ENCODE results near the gene ENOX2. TPM values are rescaled to one million over a fixed set of nuclear protein-coding genes. Genes with fewer than 3 reads are reported as not detected.

Gene ENOX2
- polyA plus RNA-seq, 3 donors: 6.8 to 22.1 (median 14.7) TPM

DNA sequence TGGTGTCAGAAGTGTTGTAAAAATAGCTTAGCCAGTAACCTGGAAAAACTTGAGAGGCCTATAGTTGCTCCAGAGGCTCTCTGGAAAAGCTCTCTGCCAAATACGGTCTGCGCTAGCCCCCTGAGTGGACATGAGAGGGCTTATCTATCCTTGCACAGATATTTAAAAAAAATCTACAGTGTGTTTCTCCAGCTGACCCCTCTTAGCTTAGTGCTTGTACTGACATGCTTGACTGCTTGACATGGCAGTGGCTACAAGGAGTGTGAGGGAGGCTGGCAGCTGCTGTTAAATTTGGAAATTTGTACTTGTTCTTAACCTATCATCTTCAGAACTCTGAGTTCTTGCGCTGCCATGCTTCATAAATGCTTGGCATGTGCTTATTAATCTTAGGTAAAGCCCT is 272.0 kb downstream of the ENOX2 start:
- no peak overlapping the region for H3K4me3 ChIP-seq (replicated peaks in 1 of 3; ENCODE audit: low read depth in 2 of 3, low read length in 3 of 3)
- no peaks in the 10 kb centered on the region for H3K4me1 ChIP-seq (ENCODE audit: control insufficient read depth in 1 of 2, insufficient read depth in 2 of 2, low read length in 2 of 2)
- TF ChIP-seq, protein P1, sequence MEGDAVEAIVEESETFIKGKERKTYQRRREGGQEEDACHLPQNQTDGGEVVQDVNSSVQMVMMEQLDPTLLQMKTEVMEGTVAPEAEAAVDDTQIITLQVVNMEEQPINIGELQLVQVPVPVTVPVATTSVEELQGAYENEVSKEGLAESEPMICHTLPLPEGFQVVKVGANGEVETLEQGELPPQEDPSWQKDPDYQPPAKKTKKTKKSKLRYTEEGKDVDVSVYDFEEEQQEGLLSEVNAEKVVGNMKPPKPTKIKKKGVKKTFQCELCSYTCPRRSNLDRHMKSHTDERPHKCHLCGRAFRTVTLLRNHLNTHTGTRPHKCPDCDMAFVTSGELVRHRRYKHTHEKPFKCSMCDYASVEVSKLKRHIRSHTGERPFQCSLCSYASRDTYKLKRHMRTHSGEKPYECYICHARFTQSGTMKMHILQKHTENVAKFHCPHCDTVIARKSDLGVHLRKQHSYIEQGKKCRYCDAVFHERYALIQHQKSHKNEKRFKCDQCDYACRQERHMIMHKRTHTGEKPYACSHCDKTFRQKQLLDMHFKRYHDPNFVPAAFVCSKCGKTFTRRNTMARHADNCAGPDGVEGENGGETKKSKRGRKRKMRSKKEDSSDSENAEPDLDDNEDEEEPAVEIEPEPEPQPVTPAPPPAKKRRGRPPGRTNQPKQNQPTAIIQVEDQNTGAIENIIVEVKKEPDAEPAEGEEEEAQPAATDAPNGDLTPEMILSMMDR (IDR thresholded peaks at IDR 0.05): no peak
- H3K9me3 Mint-ChIP-seq: no peaks in the 10 kb centered on the region
- H3K36me3 Mint-ChIP-seq: peaks cover 5 to 16% of the 10 kb centered on the region in 2 donors
- H3K4me3 Mint-ChIP-seq: no peak overlapping the region
- H4K20me1 ChIP-seq (ENCODE audit: insufficient read depth, low read length): no peaks in the 10 kb centered on the region
- H3K4me2 ChIP-seq (replicated peaks; ENCODE audit: extremely low read depth, low read length, poor library complexity, severe bottlenecking): no peak overlapping the region
- H3K9ac ChIP-seq (ENCODE audit: insufficient read depth, low read length, poor library complexity, severe bottlenecking): no peak overlapping the region
- H3K27me3 ChIP-seq (ENCODE audit: control insufficient read depth in 2 of 2, insufficient read depth in 2 of 2, low read length in 2 of 2): no peaks in the 10 kb centered on the region
- H3K79me2 ChIP-seq (ENCODE audit: insufficient read depth, low read length): no peaks in the 10 kb centered on the region
- no peak for DNase-seq
- H3K36me3 ChIP-seq (replicated peaks in 1 of 2; ENCODE audit: control insufficient read depth in 1 of 2, insufficient read depth in 2 of 2, low read length in 2 of 2): peaks cover 4 to 21% of the 10 kb centered on the region in 2 donors
- H3K27me3 Mint-ChIP-seq (ENCODE audit: low read depth in 3 of 3): no peaks in the 10 kb centered on the region
- H3K27ac ChIP-seq (ENCODE audit: low read depth in 1 of 2, low read length in 2 of 2): no peak overlapping the region
- H3K9me3 ChIP-seq (replicated peaks in 1 of 2; ENCODE audit: control insufficient read depth in 1 of 2, insufficient read depth in 1 of 2, low read length in 2 of 2): no peaks in the 10 kb centered on the region
- no peaks in the 10 kb centered on the region for H3K4me1 Mint-ChIP-seq
- H2AFZ ChIP-seq (ENCODE audit: insufficient read depth, low read depth, low read length, poor library complexity, severe bottlenecking): no peak overlapping the region
- WGBS (ENCODE audit: insufficient coverage): no CpG with 5 or more reads among the region's 3 CpGs
- intact Hi-C loops (cut with micrococcal nuclease): no loop called here
- no peak overlapping the region for H3K27ac Mint-ChIP-seq

DNA sequence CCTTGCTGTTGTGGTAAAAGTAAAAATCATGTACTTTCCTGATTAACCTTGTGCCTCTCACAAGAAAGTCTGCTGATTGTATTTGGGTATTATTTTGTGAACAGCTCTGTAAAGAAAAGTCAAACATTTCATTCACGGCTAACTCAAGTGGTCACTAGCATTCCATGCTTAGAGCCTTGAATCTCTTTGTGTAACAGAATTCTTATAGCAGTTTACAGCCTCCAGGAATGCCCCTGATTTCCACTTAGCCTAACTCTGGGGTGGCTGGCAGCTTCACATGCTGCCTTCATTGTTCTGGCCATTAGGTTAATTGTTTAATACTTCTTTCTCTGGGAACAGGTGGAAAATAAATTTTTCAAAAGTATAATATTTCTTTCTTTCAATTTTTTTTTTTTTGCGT is 274.5 kb downstream of the ENOX2 start:
- H3K4me3 Mint-ChIP-seq: no peak overlapping the region
- no peak for DNase-seq
- TF ChIP-seq, protein P1 (IDR thresholded peaks at IDR 0.05): no peak
- H3K27me3 Mint-ChIP-seq (ENCODE audit: low read depth in 3 of 3): peaks cover 0 to 2% (median 0%) of the 10 kb centered on the region in 3 donors
- no peak overlapping the region for H3K27ac Mint-ChIP-seq
- H3K27me3 ChIP-seq (ENCODE audit: control insufficient read depth in 2 of 2, insufficient read depth in 2 of 2, low read length in 2 of 2): no peaks in the 10 kb centered on the region
- peaks cover 11% of the 10 kb centered on the region for H3K4me1 Mint-ChIP-seq
- H3K9me3 ChIP-seq (replicated peaks in 1 of 2; ENCODE audit: control insufficient read depth in 1 of 2, insufficient read depth in 1 of 2, low read length in 2 of 2): no peaks in the 10 kb centered on the region
- peaks cover 6 to 14% of the 10 kb centered on the region in 2 donors for H3K36me3 ChIP-seq (replicated peaks in 1 of 2; ENCODE audit: control insufficient read depth in 1 of 2, insufficient read depth in 2 of 2, low read length in 2 of 2)
- no peak overlapping the region for H3K4me3 ChIP-seq (replicated peaks in 1 of 3; ENCODE audit: low read depth in 2 of 3, low read length in 3 of 3)
- H3K27ac ChIP-seq (ENCODE audit: low read depth in 1 of 2, low read length in 2 of 2): no peak overlapping the region
- H2AFZ ChIP-seq (ENCODE audit: insufficient read depth, low read depth, low read length, poor library complexity, severe bottlenecking): no peak overlapping the region
- no peaks in the 10 kb centered on the region for H3K4me1 ChIP-seq (ENCODE audit: control insufficient read depth in 1 of 2, insufficient read depth in 2 of 2, low read length in 2 of 2)
- no CpG with 5 or more reads among the region's 2 CpGs for WGBS (ENCODE audit: insufficient coverage)
- H3K4me2 ChIP-seq (replicated peaks; ENCODE audit: extremely low read depth, low read length, poor library complexity, severe bottlenecking): no peak overlapping the region
- H3K9me3 Mint-ChIP-seq: peaks cover 0 to 1% (median 0%) of the 10 kb centered on the region in 7 donors
- intact Hi-C loops (cut with micrococcal nuclease): no loop called here
- no peaks in the 10 kb centered on the region for H4K20me1 ChIP-seq (ENCODE audit: insufficient read depth, low read length)
- H3K36me3 Mint-ChIP-seq: peaks cover 3 to 17% of the 10 kb centered on the region in 2 donors
- H3K79me2 ChIP-seq (ENCODE audit: insufficient read depth, low read length): no peaks in the 10 kb centered on the region
- H3K9ac ChIP-seq (ENCODE audit: insufficient read depth, low read length, poor library complexity, severe bottlenecking): no peak overlapping the region

Data from CD14-positive monocyte (primary cell).